Pancreas (tissue), 10 donors: ENCODE data around the gene SLCO4A1. TPM values are rescaled to one million over a fixed set of nuclear protein-coding genes. Genes with fewer than 3 reads are reported as not detected.

ENCODE experiments used
- ATAC-seq, 4 donors: fragments of 200-7000 bp; cut with Tn5 transposase; one replicate each; pipeline versions ENCODE4 v1.8.0 to v1.9.1; 2020; ENCODE audit warnings: mild to moderate bottlenecking in 4 of 4, moderate library complexity in 4 of 4
- DNase-seq, 6 donors: peaks; one replicate each; pipeline ENCODE4 v3.0.0-alpha.2; 2020
- FAIRE-seq: peaks from 2 replicates; lab custom pipeline; 2012; peaks lifted over from hg19 to GRCh38; lab: Jason Lieb, UNC
- H3K27ac ChIP-seq, 4 donors: fragments of 200-600 bp; sonication (generic); 1 replicate in 3 of 4; 2 replicates in 1 of 4; pipeline versions ENCODE4 v1.5.0 to v1.8.0; 2020
- H3K27me3 ChIP-seq, 4 donors: fragments of 200-600 bp; one replicate each; pipeline ENCODE4 v1.8.0; 2021
- H3K36me3 ChIP-seq, 3 donors: fragments of 200-600 bp; sonication (generic) in 1 of 3; one replicate each; pipeline versions ENCODE4 v1.5.0 to v1.8.0; 2020 to 2021
- H3K4me1 ChIP-seq, 3 donors: fragments of 200-600 bp; one replicate each; pipeline ENCODE4 v1.8.0; 2021
- H3K4me3 ChIP-seq, 4 donors: fragments of 200-600 bp; sonication (generic) in 2 of 4; one replicate each; pipeline versions ENCODE4 v1.5.0 to v1.8.0; 2020 to 2021
- H3K9me3 ChIP-seq, 4 donors: fragments of 200-600 bp; one replicate each; pipeline ENCODE4 v1.8.0; 2021
- CTCF ChIP-seq, 4 donors: fragments of 200-600 bp; sonication (generic) in 3 of 4; IDR thresholded peaks; one replicate each; pipeline versions ENCODE4 v1.5.0 to v1.8.0; 2021; ENCODE audit warnings: antibody characterized with exemption in 4 of 4
- WGBS, 2 donors: extraction: QIAGEN DNeasy Blood & Tissue Kit; methylation state at CpG; one replicate each; pipeline ENCODE4 v1.1.7; 2013; 5-methylcytosine and 5-hydroxymethylcytosine counted together
- intact Hi-C, 3 donors: fragments of 100-400 bp; cut with DNase I; formaldehyde crosslinking; loops; one replicate each; pipeline versions ENCODE4 v1.11.1 to v1.14.2; 2022
- polyA plus RNA-seq, 2 donors: library from polyadenylated mRNA; stranded (reverse); fragments of 200-250 nt; gene quantifications; one replicate each; pipeline ENCODE4 v1.2.3, GENCODE V29; 2013
- total RNA-seq, 6 donors: library from RNA; stranded (reverse); fragmentation: NEBNext Ultra II Directional in 4 of 6; extraction: Animal tissue kit (Norgen Biotek cat#: 25700) in 4 of 6; gene quantifications; one replicate each; pipeline versions ENCODE4 v1.2.1 to v1.2.4, GENCODE V29; 2021 to 2023
- donor health status: healthy with polysubstance abuse.
- donor health status: DM: no; HTN: no; CAD: no; lungs with moderate emphysema.
- donor health status: DM: no; HTN: no; CAD: no.
- donor health status: control.
- donor health status: control.
- donor health status: Bipolar disorder and iron deficiency.
- donor health status: DM: yes; HTN: yes; CAD: no.
- donor health status: DM: no; HTN: no; CAD: no.
- donor health status: DM: no; HTN: no; CAD: no.
- donor health status: DM: yes; HTN: yes; CAD: no.

SLCO4A1 gene
- total and polyA plus RNA-seq, 8 donors, result 1.2 to 15.9 (median 2.2) TPM

GRCh38 chr20:62646851-62647520 lies 4.7 kb downstream of the SLCO4A1 start:
- DNase-seq (peak in 1 of 6 donors; percentile 38), ATAC-seq (peak in 2 of 4 donors; percentile 8 to 12), FAIRE-seq (no peak)
- Histone ChIP-seq H3K9me3 (no peaks in the 10 kb centered on the region), H3K4me3 (no peak overlapping the region), H3K4me1 (peaks cover 0 to 13% (median 5%) of the 10 kb centered on the region in 3 donors), H3K27me3 (no peaks in the 10 kb centered on the region), H3K36me3 (no peaks in the 10 kb centered on the region), H3K27ac (no peak overlapping the region)
- no peak for TF ChIP-seq CTCF (IDR thresholded peaks at IDR 0.05)
- intact Hi-C loops, result no loop called here
- WGBS, 2 donors, result 55 to 58% methylated on average over 11 to 12 of the region's 12 CpGs

DNA sequence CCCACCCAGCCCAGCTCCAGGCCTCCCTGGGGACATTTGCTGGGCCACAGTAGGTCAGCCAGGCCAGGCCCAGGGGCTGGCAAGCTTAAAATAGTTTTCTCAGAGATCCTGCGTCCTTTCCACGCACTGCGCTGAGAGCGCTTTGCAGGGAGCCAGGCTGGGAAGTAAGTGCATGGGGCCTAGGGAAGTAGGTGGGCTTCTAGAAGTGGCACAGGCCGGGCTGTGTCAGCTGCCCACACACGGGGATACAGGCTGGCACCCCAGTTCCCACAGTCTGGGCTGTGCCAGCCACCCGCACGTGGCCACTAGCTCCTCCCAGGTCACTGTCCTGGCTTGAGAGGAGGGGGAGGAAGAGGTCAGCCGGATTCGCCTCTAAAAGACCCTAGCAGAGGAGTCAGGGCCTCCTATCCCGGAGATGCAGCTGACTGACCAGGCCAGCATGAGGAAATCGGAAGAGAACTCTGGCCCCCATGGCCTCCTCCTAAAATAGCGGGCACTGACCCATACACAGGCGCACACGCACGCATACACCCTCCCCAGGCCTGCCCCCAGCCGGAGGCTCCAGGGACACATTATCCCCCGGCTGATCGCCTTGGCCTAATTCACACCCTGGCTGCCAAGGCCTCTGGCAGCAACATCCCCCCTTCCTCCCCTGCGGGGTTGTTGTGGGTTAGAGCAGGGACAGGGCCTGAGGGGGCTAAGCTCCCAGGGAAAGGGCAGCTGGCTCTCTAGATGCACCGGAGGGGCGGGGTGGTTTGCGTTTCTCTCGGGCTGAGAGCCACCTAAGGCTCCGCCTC lies 5.4 kb downstream of the SLCO4A1 start:
- Histone ChIP-seq H3K36me3 (no peaks in the 10 kb centered on the region), H3K27ac (no peak overlapping the region), H3K9me3 (no peaks in the 10 kb centered on the region), H3K27me3 (no peaks in the 10 kb centered on the region), H3K4me1 (peaks cover 4 to 14% (median 6%) of the 10 kb centered on the region in 3 donors), H3K4me3 (no peak overlapping the region)
- intact Hi-C loops, result no loop called here
- WGBS, 2 donors, result 84 to 85% methylated on average over 24 to 25 of the region's 25 CpGs
- DNase-seq (no peak), ATAC-seq (no peak), FAIRE-seq (no peak)
- TF ChIP-seq CTCF (IDR thresholded peaks at IDR 0.05), result no peak

GRCh38 chr20:62648318-62648995 lies 6.2 kb downstream of the SLCO4A1 start:
- no peaks in the 10 kb centered on the region for H3K9me3 ChIP-seq
- no peak for ATAC-seq
- H3K27me3 ChIP-seq, result no peaks in the 10 kb centered on the region
- H3K36me3 ChIP-seq, result no peaks in the 10 kb centered on the region
- TF ChIP-seq CTCF (IDR thresholded peaks at IDR 0.05), result no peak
- FAIRE-seq, result no peak
- intact Hi-C loops, result no loop called here
- H3K4me3 ChIP-seq, result no peak overlapping the region
- H3K27ac ChIP-seq, result no peak overlapping the region
- peaks cover 4 to 13% (median 6%) of the 10 kb centered on the region in 3 donors for H3K4me1 ChIP-seq
- no peak for DNase-seq
- 83 to 89% methylated on average over 21 of the region's 21 CpGs for WGBS, 2 donors

DNA sequence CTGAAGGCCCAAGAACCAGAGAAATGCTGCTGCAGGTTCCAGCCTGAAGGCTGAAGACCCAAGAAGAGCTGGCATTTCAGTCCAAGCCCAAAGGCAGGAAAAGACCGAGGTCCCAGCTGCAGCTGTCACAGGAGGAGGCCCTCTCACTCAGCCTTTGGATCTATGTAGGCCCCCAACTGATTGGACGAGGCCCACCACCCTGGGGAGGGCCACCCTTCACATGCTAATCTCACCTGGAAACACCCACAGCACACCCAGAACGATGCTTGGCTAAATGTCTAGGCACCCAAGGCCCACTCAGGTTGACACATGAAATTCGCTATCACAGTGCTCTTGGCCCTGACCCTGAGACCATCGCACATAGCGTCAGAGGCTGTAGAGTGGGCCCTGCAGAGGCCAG lies 6.8 kb downstream of the SLCO4A1 start:
- Histone ChIP-seq H3K27me3 (no peaks in the 10 kb centered on the region), H3K4me3 (no peak overlapping the region), H3K4me1 (peaks cover 4 to 12% (median 6%) of the 10 kb centered on the region in 3 donors), H3K27ac (no peak overlapping the region), H3K36me3 (no peaks in the 10 kb centered on the region), H3K9me3 (no peaks in the 10 kb centered on the region)
- 80 to 84% methylated on average over 6 of the region's 6 CpGs for WGBS, 2 donors
- TF ChIP-seq CTCF (IDR thresholded peaks at IDR 0.05), result no peak
- FAIRE-seq (no peak), ATAC-seq (no peak), DNase-seq (no peak)
- intact Hi-C loops, result no loop called here
